ENCODE results near the gene HSD3B7. TPM values are rescaled to one million over a fixed set of nuclear protein-coding genes. Genes with fewer than 3 reads are reported as not detected.
"Not testable (repeated sequence)": the region's sequence is repeated elsewhere in the genome, so short reads cannot be mapped to it uniquely, and the experiment has no call there.

The HSD3B7 gene
- total RNA-seq, 2 donors from 2014 or later: 10.3 to 10.7 TPM

DNA sequence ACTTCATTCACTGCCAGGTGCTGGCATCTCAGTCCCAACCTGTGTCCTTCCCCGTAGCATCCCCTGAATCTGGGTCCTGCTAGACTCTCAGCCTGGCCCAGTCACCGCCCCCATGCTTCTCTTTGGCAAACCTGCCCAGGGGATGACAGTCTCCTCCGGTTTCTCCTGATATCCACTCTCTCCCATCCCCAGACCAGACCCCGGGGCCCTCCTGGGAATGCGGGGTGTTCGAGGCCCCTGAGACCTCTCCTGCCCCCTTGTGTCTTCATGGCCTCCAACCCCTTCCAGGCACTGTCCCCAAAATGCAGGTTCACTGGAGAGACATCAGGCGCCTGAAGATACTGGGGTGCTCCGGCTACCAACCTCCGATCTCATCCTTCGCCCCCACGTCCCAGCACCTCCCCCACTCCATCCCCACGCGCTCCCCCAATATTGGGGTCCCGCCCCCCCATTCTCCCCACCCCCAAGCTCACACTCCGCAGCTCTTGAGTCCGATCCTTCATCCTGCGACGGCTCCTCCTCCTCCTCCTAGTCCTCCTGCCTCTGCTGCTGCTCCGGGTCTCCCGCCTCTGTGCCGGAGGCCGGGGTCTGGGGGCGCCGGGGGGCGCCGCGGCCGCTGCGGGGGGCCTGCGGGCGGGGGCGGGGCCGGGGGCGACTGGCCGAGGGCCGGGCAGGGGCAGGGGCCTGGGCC lies 25.0 kb downstream of the HSD3B7 start:
- intact Hi-C loops (cut with DNase I): no loop called here
- H3K4me1 ChIP-seq (replicated peaks): no peaks in the 10 kb centered on the region
- H3K36me3 ChIP-seq: no peaks in the 10 kb centered on the region
- peaks cover 3% of the 10 kb centered on the region for H3K27me3 ChIP-seq (replicated peaks; ENCODE audit: insufficient read depth)
- no peak for DNase-seq (ENCODE audit: low spot score)
- TF ChIP-seq POLR2AphosphoS5 (IDR thresholded peaks at IDR 0.05) (no peak), POLR2A (IDR thresholded peaks at IDR 0.05) (no peak)
- TF ChIP-seq, protein P1, sequence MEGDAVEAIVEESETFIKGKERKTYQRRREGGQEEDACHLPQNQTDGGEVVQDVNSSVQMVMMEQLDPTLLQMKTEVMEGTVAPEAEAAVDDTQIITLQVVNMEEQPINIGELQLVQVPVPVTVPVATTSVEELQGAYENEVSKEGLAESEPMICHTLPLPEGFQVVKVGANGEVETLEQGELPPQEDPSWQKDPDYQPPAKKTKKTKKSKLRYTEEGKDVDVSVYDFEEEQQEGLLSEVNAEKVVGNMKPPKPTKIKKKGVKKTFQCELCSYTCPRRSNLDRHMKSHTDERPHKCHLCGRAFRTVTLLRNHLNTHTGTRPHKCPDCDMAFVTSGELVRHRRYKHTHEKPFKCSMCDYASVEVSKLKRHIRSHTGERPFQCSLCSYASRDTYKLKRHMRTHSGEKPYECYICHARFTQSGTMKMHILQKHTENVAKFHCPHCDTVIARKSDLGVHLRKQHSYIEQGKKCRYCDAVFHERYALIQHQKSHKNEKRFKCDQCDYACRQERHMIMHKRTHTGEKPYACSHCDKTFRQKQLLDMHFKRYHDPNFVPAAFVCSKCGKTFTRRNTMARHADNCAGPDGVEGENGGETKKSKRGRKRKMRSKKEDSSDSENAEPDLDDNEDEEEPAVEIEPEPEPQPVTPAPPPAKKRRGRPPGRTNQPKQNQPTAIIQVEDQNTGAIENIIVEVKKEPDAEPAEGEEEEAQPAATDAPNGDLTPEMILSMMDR (IDR thresholded peaks at IDR 0.05): no peak
- H3K27ac ChIP-seq: no peak overlapping the region
- H3K9me3 ChIP-seq: no peaks in the 10 kb centered on the region
- 13% methylated on average over 22 of the region's 36 CpGs for WGBS
- H3K4me3 ChIP-seq: no peak overlapping the region

GRCh38 chr16:31010585-31011325 lies 25.7 kb downstream of the HSD3B7 start, which contains the start of gene STX1B:
TSS of gene STX1B (minus strand) at chr16:31010638. CDS start at chr16:31010396, 242 bp downstream.
- Histone ChIP-seq H3K4me1 (replicated peaks) (no peaks in the 10 kb centered on the region), H3K36me3 (no peaks in the 10 kb centered on the region), H3K4me3 (no peak within 1 kb of the TSS), H3K27me3 (replicated peaks; ENCODE audit: insufficient read depth) (peaks cover 3% of the 10 kb centered on the region), H3K9me3 (no peaks in the 10 kb centered on the region), H3K27ac (no peak within 1 kb of the TSS)
- TF ChIP-seq, protein P1 (IDR thresholded peaks at IDR 0.05): no peak
- no peak for TF ChIP-seq POLR2AphosphoS5 (IDR thresholded peaks at IDR 0.05)
- TF ChIP-seq POLR2A (IDR thresholded peaks at IDR 0.05): no peak
- intact Hi-C loops (cut with DNase I): no loop called here
- DNase-seq (ENCODE audit: low spot score): no peak
- WGBS: 9% methylated on average over 29 of the region's 45 CpGs

DNA sequence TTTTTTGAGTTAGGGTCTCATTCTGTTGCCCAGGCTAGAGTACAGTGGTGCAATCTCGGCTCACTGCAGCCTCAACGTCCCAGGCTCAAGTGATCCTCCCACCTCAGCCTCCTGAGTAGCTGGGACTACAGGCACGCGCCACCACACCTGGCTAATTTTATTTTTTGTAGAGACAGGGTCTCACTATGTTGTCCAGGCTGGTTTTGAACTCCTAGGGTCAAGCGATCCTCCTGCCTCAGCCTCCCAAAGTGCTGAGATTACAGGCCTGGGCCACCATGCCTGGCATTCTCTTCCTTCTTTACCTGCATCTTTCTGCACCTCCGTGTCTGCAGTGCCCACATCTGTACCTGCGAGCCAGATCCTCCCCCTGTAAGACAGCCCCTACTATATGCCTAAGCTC lies 26.8 kb downstream of the HSD3B7 start:
- DNase-seq (ENCODE audit: low spot score); H3K9me3 ChIP-seq; H3K27ac ChIP-seq; H3K36me3 ChIP-seq; H3K4me1 ChIP-seq (replicated peaks); intact Hi-C loops (cut with DNase I); H3K4me3 ChIP-seq; H3K27me3 ChIP-seq (replicated peaks; ENCODE audit: insufficient read depth): not testable (repeated sequence)
- 78% methylated on average over 7 of the region's 7 CpGs for WGBS

- H3K9me3 ChIP-seq; DNase-seq (ENCODE audit: low spot score); H3K27me3 ChIP-seq (replicated peaks; ENCODE audit: insufficient read depth); H3K36me3 ChIP-seq; H3K27ac ChIP-seq; H3K4me3 ChIP-seq; H3K4me1 ChIP-seq (replicated peaks); intact Hi-C loops (cut with DNase I): not testable (repeated sequence)
Observed at GRCh38 chr16:31013292-31013691, 28.3 kb downstream of the HSD3B7 start.

DNA sequence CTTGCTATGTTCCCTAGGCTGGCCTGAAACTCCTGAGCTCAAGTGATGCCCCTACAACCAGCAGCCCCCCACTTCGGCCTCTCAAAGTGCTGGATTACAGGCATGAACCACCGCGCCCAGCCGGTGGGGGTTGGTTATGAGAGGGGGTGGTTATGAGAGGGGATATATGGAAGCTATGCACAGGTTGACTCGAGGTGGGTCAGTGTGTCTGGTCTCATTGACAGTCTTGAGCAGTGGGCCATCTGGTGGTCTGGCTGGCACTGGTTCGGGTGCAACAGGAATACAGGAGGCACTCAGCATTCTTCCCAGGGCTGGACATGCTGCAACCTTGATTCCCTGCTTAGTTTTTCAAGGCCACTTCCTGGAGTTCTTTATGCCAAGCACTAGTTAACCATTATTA lies 31.0 kb downstream of the HSD3B7 start:
- 59% methylated on average over 6 of the region's 6 CpGs for WGBS
- intact Hi-C loops (cut with DNase I): no loop called here

GRCh38 chr16:31017756-31018155 lies 32.7 kb downstream of the HSD3B7 start:
- 89% methylated on average over 10 of the region's 10 CpGs for WGBS
- intact Hi-C loops (cut with DNase I); DNase-seq (ENCODE audit: low spot score); H3K9me3 ChIP-seq; H3K27me3 ChIP-seq (replicated peaks; ENCODE audit: insufficient read depth); H3K36me3 ChIP-seq; H3K4me1 ChIP-seq (replicated peaks); H3K27ac ChIP-seq; H3K4me3 ChIP-seq: not testable (repeated sequence)

More for the DNA sequence above, 31.0 kb downstream of the HSD3B7 start:
- no peaks in the 10 kb centered on the region for H3K4me1 ChIP-seq (replicated peaks)
- DNase-seq (ENCODE audit: low spot score): no peak
- no peak overlapping the region for H3K4me3 ChIP-seq
- TF ChIP-seq POLR2A (IDR thresholded peaks at IDR 0.05): no peak
- TF ChIP-seq, protein P1 (IDR thresholded peaks at IDR 0.05): no peak
- peaks cover 3% of the 10 kb centered on the region for H3K27me3 ChIP-seq (replicated peaks; ENCODE audit: insufficient read depth)
- no peak overlapping the region for H3K27ac ChIP-seq
- H3K9me3 ChIP-seq: no peaks in the 10 kb centered on the region
- no peaks in the 10 kb centered on the region for H3K36me3 ChIP-seq

All from prostate gland (tissue), 2 donors.